Endodermal cell (in vitro differentiated cells): ENCODE results near the gene DNAJC5. TPM values are rescaled to one million over a fixed set of nuclear protein-coding genes. Genes with fewer than 3 reads are reported as not detected.

Experiments used
- DNase-seq: peaks from one replicate; pipeline ENCODE4 v3.0.0-alpha.2; 2017
- H3K27ac ChIP-seq: 2 replicates; pipeline ENCODE4 v1.5.1; 2013; ENCODE audit warnings: mild to moderate bottlenecking, low read depth, low read length, moderate library complexity
- H3K27me3 ChIP-seq: 2 replicates; pipeline ENCODE4 v1.6.1; 2013; ENCODE audit warnings: mild to moderate bottlenecking, low read length, moderate library complexity; ENCODE audit not compliant: insufficient read depth, control insufficient read depth, poor library complexity, severe bottlenecking
- H3K36me3 ChIP-seq: 2 replicates; pipeline ENCODE4 v1.7.0; 2013; ENCODE audit warnings: mild to moderate bottlenecking, low read length, moderate library complexity; ENCODE audit not compliant: control insufficient read depth, insufficient read depth
- H3K4me1 ChIP-seq: one replicate; pipeline ENCODE4 v1.7.0; 2013; ENCODE audit warnings: low read length; ENCODE audit not compliant: control insufficient read depth, insufficient read depth
- H3K4me3 ChIP-seq: 2 replicates; pipeline ENCODE4 v1.5.1; 2013; ENCODE audit warnings: mild to moderate bottlenecking, low read length, moderate library complexity
- H3K9ac ChIP-seq: 2 replicates; pipeline ENCODE4 v1.6.1; 2013; ENCODE audit warnings: mild to moderate bottlenecking, low read length, moderate library complexity; ENCODE audit not compliant: poor library complexity, severe bottlenecking; ENCODE audit errors: extremely low read depth
- H3K9me3 ChIP-seq: 2 replicates; pipeline ENCODE4 v1.6.1; 2013; ENCODE audit warnings: mild to moderate bottlenecking, low read length, moderate library complexity; ENCODE audit not compliant: control insufficient read depth
- H3K27ac Mint-ChIP-seq: 2 replicates; pipeline ENCODE4 v1.8.0; 2020; ENCODE audit warnings: mixed read lengths
- H3K27me3 Mint-ChIP-seq: 2 replicates; pipeline ENCODE4 v1.8.0; 2021; ENCODE audit warnings: mild to moderate bottlenecking, mixed read lengths; ENCODE audit not compliant: insufficient read depth
- H3K36me3 Mint-ChIP-seq: 2 replicates; pipeline ENCODE4 v1.8.0; 2020; ENCODE audit warnings: low read depth, mixed read lengths
- H3K4me1 Mint-ChIP-seq: 2 replicates; pipeline ENCODE4 v1.8.0; 2020; ENCODE audit warnings: mixed read lengths
- H3K4me3 Mint-ChIP-seq: 2 replicates; pipeline ENCODE4 v1.8.0; 2020; ENCODE audit warnings: mild to moderate bottlenecking, moderate library complexity, mixed read lengths
- H3K9me3 Mint-ChIP-seq: 2 replicates; pipeline ENCODE4 v1.8.0; 2020; ENCODE audit warnings: mild to moderate bottlenecking, mixed read lengths
- WGBS, 2 experiments: methylation state at CpG; one replicate each; pipeline versions ENCODE4 v1.1.5 to v1.1.7; 2013; ENCODE audit warnings: missing lambda C conversion rate in 2 of 2, mixed read lengths in 1 of 2; ENCODE audit not compliant: insufficient coverage in 1 of 2, insufficient read length in 1 of 2; 5-methylcytosine and 5-hydroxymethylcytosine counted together
- total RNA-seq, 2 donors: library from RNA; stranded (reverse); fragmentation: NEBNext Ultra II Directional in 1 of 2; extraction: Animal tissue kit (Norgen Biotek cat#: 25700) in 1 of 2; gene quantifications; 2 replicates in 1 of 2; 3 replicates in 1 of 2; pipeline ENCODE4 v1.2.1, GENCODE V29; 2021
- TF ChIP-seq, protein P1 (sequence below): fragments of 200-600 bp; sonication (generic); conservative IDR thresholded peaks from 2 replicates; pipeline ENCODE4 v1.5.0; 2021; ENCODE audit warnings: antibody characterized with exemption, mild to moderate bottlenecking

The DNAJC5 gene
- total RNA-seq, 2 donors from 2014 or later, result 25.8 to 26.8 TPM

DNA sequence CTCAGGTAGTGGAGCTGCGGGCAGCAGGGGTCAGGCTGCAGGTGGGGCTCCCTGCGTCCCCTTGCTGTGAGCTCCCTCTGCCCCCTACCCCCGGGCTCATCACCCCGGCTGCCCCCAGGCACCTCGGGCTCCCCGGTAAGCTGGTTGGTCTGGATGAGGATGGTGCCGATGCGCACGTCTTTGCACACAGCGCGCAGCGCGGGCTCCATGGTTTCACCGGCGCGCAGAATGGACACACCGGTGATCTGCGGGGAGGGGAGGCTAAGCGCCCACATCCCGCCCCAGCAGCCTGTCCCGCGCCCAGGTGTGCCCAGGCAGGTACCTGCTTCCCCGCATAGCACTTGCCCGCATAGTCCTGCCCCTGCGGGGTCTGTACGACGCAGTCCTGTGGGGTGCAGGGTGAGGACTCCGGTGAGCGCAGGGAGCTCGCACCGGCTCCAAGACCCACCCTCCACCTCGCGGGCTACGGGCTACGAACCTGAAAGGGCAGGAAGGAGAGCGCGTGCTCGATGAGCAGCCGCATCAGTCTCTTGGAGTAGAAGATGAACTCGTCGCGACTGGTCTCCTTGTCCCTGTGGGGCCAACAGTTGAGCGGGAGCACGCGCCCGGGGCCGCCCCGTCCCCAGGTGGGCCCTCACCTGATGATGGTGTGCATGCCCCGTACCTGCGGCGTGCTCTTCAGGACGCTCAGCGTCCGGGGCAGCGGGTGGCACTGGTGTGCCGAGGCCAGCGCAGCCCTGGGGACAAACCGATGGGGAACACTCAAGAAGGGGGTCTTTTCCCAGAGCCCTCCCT lies 45.7 kb downstream of the DNAJC5 start:
- no peaks in the 10 kb centered on the region for H3K27me3 ChIP-seq
- no peaks in the 10 kb centered on the region for H3K9me3 ChIP-seq
- no peaks in the 10 kb centered on the region for H3K4me1 ChIP-seq
- peak; percentile 77 for DNase-seq
- TF ChIP-seq, protein P1, sequence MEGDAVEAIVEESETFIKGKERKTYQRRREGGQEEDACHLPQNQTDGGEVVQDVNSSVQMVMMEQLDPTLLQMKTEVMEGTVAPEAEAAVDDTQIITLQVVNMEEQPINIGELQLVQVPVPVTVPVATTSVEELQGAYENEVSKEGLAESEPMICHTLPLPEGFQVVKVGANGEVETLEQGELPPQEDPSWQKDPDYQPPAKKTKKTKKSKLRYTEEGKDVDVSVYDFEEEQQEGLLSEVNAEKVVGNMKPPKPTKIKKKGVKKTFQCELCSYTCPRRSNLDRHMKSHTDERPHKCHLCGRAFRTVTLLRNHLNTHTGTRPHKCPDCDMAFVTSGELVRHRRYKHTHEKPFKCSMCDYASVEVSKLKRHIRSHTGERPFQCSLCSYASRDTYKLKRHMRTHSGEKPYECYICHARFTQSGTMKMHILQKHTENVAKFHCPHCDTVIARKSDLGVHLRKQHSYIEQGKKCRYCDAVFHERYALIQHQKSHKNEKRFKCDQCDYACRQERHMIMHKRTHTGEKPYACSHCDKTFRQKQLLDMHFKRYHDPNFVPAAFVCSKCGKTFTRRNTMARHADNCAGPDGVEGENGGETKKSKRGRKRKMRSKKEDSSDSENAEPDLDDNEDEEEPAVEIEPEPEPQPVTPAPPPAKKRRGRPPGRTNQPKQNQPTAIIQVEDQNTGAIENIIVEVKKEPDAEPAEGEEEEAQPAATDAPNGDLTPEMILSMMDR, result no peak
- Mint-ChIP-seq H3K4me3 (no peak overlapping the region), H3K27ac (no peak overlapping the region), H3K36me3 (peaks cover 22% of the 10 kb centered on the region), H3K27me3 (no peaks in the 10 kb centered on the region), H3K9me3 (no peaks in the 10 kb centered on the region), H3K4me1 (no peaks in the 10 kb centered on the region)
- no peak overlapping the region for H3K4me3 ChIP-seq
- no peak overlapping the region for H3K27ac ChIP-seq
- 96 to 97% methylated on average over 39 to 58 of the region's 58 CpGs for WGBS, 2 experiments
- H3K9ac ChIP-seq, result no peak overlapping the region
- peaks cover 31% of the 10 kb centered on the region for H3K36me3 ChIP-seq

DNA sequence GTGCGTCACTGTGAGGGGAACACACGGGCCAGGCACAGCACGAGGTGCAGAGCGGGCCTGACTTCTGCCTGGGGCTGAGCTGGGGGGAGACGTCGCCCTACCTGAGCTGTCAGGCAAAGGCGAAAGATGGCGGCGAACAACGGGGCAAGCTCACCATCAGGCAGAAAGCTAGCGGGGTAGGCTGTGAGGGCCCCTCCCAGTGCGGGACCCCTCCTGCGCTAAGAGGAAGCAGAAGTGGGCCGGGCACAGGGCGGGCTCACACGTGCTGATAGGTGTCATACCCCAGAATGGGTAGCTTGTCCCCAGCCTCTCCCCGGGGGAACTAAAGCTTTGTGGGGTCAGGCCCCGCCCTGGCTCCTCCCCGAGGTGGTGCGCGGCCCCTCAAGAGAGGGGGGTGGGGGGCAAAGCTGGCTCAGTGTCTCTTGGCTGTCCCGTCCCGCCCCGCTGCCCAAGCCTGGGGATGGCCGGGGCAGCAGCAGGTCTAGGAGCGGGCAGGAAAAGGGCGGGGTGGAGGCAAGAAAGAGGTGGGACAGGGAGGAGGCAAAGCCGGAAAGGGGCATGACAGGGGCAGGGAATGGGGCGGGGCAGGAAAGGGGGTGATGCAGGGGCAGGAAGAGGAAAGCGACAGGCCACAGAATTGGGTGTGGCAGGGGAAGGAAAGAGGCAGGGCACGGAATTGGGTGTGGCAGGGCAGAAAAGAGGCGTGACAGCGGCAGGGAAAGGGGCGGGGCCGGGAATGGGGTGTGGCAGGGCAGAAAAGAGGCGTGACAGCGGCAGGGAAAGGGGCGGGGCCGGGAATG lies 46.6 kb downstream of the DNAJC5 start:
- TF ChIP-seq, protein P1, result no peak
- no peak overlapping the region for H3K4me3 ChIP-seq
- Mint-ChIP-seq H3K36me3 (peaks cover 17% of the 10 kb centered on the region), H3K9me3 (no peaks in the 10 kb centered on the region), H3K27ac (no peak overlapping the region), H3K4me1 (no peaks in the 10 kb centered on the region), H3K27me3 (no peaks in the 10 kb centered on the region), H3K4me3 (no peak overlapping the region)
- DNase-seq, result peak; percentile 97
- H3K36me3 ChIP-seq, result peaks cover 29% of the 10 kb centered on the region
- no peaks in the 10 kb centered on the region for H3K9me3 ChIP-seq
- no peaks in the 10 kb centered on the region for H3K4me1 ChIP-seq
- no peak overlapping the region for H3K9ac ChIP-seq
- no peak overlapping the region for H3K27ac ChIP-seq
- 96% methylated on average over 15 to 30 of the region's 39 CpGs for WGBS, 2 experiments
- no peaks in the 10 kb centered on the region for H3K27me3 ChIP-seq

DNA sequence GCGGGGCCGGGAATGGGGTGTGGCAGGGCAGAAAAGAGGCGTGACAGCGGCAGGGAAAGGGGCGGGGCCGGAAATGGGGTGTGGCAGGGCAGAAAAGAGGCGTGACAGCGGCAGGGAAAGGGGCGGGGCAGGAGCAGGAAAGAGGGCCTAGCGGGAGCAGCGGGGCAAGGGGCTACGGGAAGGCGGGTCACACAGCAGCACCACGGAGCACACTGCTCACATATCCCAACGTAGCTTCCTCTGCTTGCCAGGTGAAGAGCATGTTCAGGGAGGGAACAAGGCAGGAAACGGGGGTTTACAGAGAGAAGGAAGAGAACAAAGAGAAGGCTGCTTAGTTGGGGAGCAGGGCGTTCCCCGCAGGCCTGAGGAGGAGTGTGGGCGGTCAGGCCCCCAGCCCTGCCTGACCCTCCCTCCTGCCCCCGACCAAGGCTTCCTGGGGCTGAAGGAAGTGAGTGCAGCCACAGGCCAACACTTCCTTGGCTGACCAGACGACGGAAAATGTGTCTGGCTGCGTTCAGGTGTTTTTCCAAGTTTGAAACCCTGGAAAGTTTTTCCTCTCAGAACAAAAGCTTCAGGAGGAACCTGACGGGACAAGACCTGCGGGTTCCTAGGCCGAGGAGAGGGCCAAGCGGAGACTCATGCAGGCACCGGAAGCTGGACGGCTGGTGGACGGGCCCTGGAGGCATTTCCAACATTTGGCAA lies 47.5 kb downstream of the DNAJC5 start:
- Histone ChIP-seq H3K4me3 (no peak overlapping the region), H3K27ac (peak overlapping the region; percentile 57), H3K4me1 (no peaks in the 10 kb centered on the region), H3K9me3 (no peaks in the 10 kb centered on the region), H3K27me3 (no peaks in the 10 kb centered on the region), H3K9ac (no peak overlapping the region), H3K36me3 (peaks cover 27% of the 10 kb centered on the region)
- Mint-ChIP-seq H3K36me3 (peaks cover 17% of the 10 kb centered on the region), H3K4me1 (no peaks in the 10 kb centered on the region), H3K4me3 (no peak overlapping the region), H3K27me3 (no peaks in the 10 kb centered on the region), H3K27ac (no peak overlapping the region), H3K9me3 (no peaks in the 10 kb centered on the region)
- 84 to 86% methylated on average over 16 to 29 of the region's 30 CpGs for WGBS, 2 experiments
- DNase-seq, result peak; percentile 91
- TF ChIP-seq, protein P1, result no peak
